ENCODE results near the gene EGFR.

DNA sequence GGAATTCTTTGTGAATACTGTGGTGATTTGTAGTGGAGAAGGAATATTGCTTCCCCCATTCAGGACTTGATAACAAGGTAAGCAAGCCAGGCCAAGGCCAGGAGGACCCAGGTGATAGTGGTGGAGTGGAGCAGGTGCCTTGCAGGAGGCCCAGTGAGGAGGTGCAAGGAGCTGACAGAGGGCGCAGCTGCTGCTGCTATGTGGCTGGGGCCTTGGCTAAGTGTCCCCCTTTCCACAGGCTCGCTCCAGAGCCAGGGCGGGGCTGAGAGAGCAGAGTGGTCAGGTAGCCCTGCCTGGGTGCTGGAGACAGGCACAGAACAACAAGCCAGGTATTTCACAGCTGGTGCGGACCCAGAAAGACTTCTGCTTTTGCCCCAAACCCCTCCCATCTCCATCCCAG lies 162.9 kb downstream of the EGFR start:
- TF ChIP-seq, protein P1, sequence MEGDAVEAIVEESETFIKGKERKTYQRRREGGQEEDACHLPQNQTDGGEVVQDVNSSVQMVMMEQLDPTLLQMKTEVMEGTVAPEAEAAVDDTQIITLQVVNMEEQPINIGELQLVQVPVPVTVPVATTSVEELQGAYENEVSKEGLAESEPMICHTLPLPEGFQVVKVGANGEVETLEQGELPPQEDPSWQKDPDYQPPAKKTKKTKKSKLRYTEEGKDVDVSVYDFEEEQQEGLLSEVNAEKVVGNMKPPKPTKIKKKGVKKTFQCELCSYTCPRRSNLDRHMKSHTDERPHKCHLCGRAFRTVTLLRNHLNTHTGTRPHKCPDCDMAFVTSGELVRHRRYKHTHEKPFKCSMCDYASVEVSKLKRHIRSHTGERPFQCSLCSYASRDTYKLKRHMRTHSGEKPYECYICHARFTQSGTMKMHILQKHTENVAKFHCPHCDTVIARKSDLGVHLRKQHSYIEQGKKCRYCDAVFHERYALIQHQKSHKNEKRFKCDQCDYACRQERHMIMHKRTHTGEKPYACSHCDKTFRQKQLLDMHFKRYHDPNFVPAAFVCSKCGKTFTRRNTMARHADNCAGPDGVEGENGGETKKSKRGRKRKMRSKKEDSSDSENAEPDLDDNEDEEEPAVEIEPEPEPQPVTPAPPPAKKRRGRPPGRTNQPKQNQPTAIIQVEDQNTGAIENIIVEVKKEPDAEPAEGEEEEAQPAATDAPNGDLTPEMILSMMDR (conservative IDR thresholded peaks at IDR 0.05; ENCODE audit: low read depth, low read length) = no peak
- no peak for TF ChIP-seq EZH2phosphoT487 (IDR thresholded peaks at IDR 0.05; ENCODE audit: borderline replicate concordance, low read length)
- TF ChIP-seq EZH2 (IDR thresholded peaks at IDR 0.05; ENCODE audit: low read length, unreplicated experiment) = no peak
